ENCODE results near the gene ZNF33B.
"Not testable (repeated sequence)": the region's sequence is repeated elsewhere in the genome, so short reads cannot be mapped to it uniquely, and the experiment has no call there.

The ZNF33B gene

DNA sequence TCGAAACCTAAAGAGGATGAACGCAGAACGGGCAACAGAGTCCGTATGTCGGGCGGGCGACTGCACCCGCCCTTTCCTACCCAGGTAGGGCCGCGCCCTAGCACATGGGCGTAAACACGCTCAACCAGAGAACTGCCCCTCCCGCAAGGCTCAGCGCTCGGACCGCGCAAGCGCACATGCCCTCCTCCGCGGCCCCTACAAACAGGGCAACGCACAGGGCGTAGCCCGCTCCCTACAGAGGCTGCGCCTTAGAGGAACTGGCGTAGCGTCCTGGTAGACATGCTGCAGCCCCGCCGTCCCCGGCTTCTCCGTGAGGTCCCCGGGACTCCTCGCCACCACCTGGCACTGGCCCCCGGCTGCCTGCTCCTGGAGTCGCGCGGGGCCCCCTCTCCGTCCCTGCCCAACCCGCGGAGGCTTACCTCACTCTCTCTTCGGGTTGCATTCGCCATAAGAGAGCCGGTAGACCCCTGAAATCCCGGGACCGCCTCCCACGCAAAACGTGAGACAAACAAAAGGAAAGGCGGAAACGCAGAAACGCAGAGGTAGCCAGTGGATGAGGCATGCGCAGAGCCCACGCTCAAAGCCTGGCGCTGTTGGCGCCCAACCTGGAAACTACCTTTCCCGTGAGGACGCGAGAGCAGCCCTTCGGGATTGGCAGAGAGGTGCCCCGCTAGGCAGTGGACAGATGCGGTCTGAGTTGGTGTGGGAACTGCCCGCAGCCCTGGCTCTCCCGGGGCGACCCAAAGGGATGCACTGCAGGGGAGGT is at the start of gene ZNF33B:
TSS of gene ZNF33B (minus strand) at position 516 of the 766 bp plus-strand sequence. CDS start 1,642 bp downstream, outside the sequence.
- FAIRE-seq (no peak), DNase-seq (ENCODE audit: insufficient read length, low spot score) (peak; percentile 69)
- TF ChIP-seq, protein P1, sequence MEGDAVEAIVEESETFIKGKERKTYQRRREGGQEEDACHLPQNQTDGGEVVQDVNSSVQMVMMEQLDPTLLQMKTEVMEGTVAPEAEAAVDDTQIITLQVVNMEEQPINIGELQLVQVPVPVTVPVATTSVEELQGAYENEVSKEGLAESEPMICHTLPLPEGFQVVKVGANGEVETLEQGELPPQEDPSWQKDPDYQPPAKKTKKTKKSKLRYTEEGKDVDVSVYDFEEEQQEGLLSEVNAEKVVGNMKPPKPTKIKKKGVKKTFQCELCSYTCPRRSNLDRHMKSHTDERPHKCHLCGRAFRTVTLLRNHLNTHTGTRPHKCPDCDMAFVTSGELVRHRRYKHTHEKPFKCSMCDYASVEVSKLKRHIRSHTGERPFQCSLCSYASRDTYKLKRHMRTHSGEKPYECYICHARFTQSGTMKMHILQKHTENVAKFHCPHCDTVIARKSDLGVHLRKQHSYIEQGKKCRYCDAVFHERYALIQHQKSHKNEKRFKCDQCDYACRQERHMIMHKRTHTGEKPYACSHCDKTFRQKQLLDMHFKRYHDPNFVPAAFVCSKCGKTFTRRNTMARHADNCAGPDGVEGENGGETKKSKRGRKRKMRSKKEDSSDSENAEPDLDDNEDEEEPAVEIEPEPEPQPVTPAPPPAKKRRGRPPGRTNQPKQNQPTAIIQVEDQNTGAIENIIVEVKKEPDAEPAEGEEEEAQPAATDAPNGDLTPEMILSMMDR (IDR thresholded peaks at IDR 0.05; ENCODE audit: insufficient read depth, missing control alignments) = no peak

DNA sequence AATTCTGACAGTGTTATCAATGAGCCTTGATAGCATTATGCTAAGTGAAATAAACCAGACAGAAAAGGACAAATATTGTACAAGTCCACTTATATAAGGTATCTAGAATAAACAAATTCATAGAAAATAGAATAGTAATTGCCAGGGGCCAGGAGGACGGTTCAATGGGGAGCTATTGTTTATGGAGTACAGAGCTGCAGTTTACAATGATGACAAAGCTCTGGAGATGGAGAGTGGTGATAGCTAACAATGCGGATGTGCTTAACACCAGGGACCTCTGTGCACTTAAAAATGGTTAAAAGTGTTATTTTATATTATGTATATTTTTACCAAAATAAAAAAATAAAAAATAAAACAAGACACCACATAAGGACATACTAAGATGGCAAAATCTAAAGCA is 46.1 kb upstream of the ZNF33B start:
- no peak for DNase-seq (ENCODE audit: insufficient read length, low spot score)
- TF ChIP-seq, protein P1 (IDR thresholded peaks at IDR 0.05; ENCODE audit: insufficient read depth, missing control alignments) = no peak
- FAIRE-seq = no peak

DNA sequence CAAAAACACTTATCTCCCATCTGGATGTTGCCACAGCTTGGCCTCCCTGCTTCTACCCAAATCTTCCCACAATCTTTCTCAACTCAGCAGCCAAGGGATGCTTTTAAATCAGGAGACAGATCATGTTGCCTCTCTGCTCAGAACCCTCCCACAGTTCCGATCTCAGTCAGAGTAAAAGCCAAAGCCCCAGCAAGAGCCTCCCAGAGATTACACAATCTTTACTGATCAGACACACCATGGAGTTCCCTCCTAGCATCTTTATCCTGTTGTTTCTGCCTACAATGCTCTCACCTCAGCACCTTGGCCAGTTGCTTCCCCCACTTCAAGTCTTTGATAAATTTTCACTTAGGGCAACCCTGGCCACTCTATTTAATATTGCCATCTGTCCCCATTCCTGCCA is 41.9 kb upstream of the ZNF33B start:
- DNase-seq (ENCODE audit: insufficient read length, low spot score) (no peak), FAIRE-seq (no peak)
- TF ChIP-seq, protein P1 (IDR thresholded peaks at IDR 0.05; ENCODE audit: insufficient read depth, missing control alignments) = no peak

DNA sequence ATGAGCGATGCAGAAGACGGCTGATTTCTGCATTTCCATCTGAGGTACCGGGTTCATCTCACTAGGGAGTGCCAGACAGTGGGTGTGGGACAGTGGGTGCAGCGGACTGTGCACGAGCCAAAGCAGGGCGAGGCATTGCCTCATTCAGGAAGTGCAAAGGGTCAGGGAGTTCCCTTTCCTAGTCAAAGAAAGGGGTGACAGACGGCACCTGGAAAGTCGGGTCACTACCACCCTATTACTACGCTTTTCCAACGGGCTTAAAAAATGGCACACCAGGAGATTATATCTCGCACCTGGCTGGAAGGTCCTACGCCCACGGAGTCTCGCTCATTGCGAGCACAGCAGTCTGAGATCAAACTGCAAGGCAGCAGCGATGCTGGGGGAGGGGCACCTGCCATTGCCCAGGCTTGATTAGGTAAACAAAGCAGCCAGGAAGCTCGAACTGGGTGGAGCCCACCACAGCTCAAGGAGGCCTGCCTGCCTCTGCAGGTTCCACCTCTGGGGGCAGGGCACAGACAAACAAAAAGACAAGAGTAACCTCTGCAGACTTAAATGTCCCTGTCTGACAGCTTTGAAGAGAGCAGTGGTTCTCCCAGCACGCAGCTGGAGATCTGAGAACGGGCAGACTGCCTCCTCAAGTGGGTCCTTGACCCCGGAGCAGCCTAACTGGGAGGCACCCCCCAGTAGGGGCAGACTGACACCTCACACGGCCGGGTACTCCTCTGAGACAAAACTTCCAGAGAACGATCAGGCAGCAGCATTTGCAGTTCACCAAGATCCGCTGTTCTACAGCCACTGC is 27.0 kb upstream of the ZNF33B start:
- FAIRE-seq; DNase-seq (ENCODE audit: insufficient read length, low spot score): not testable (repeated sequence)

DNA sequence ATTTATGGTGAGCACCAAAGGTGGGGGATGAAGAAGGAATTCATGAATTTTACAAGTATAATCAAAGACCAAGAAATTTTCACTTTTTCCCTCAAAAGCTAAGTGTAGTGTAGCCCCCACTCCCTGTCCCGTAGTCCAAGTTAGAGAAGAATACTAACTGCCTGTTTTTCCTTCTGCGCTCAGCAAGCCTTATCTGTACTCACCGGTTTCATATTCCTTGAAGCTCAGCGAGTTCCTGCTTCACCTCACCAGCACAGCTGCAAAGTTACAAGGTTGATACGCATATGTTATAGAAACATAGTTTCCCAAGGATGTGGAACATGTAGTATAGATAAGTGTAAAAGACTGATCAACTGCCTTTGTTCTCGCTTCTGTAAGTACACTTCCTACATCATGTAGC is 16.0 kb upstream of the ZNF33B start:
- TF ChIP-seq, protein P1 (IDR thresholded peaks at IDR 0.05; ENCODE audit: insufficient read depth, missing control alignments) = no peak
- no peak for FAIRE-seq

DNA sequence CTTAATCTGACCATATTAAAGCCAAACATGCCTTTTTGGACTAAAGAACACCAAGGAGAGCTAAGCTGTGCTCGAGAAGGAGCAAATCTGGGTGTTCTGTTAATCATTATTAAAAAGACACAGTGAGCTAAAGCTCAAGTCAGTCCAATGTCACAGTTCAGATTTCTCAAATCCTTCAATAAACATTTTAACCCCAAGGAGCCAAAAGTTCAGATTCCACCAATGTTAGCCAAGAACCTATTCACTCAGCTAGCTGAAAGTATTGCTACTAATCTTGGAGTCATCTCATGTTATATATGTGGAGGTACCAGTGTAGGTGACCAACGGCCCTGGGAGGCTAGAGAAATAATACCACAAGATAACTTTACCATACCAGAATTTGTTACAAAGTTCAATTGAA is 14.5 kb upstream of the ZNF33B start:
- DNase-seq (ENCODE audit: insufficient read length, low spot score) (no peak), FAIRE-seq (no peak)
- TF ChIP-seq, protein P1 (IDR thresholded peaks at IDR 0.05; ENCODE audit: insufficient read depth, missing control alignments) = no peak

More for the DNA sequence above, 16.0 kb upstream of the ZNF33B start:
- DNase-seq (ENCODE audit: insufficient read length, low spot score) = no peak

DNA sequence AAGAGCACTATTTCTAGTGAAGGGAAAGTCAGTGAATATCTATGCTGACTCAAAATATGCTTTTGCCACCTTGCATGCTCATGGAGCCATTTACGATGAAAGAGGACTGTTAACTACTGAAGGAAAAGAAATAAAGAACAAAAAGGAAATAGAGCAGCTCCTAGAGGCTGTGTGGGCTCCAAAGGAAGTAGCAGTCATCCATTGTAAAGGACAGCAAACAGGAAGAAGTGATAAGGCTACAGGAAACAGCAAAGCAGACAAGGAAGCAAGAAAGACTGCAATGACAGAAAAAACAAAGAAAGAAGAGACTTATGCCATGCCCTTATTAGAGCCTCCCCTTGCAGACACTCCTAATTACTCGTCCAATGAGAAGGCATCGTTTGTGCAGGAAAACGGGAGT is 12.0 kb upstream of the ZNF33B start:
- TF ChIP-seq, protein P1 (IDR thresholded peaks at IDR 0.05; ENCODE audit: insufficient read depth, missing control alignments) = no peak
- FAIRE-seq = no peak
- DNase-seq (ENCODE audit: insufficient read length, low spot score) = no peak

Measured in D721Med (cell line).